ENCODE data around the gene PRMT9. TPM values are rescaled to one million over a fixed set of nuclear protein-coding genes. Genes with fewer than 3 reads are reported as not detected.

Gene PRMT9
- total and polyA plus RNA-seq, 12 donors = 3.0 to 7.3 (median 6.5) TPM

GRCh38 chr4:147658501-147658900 is 25.5 kb downstream of the PRMT9 start:
- ATAC-seq = no peak
- intact Hi-C loops (cut with DNase I) = no loop called here
- H3K4me1 ChIP-seq = no peaks in the 10 kb centered on the region
- H3K27ac ChIP-seq = no peak overlapping the region
- peaks cover 0 to 96% (median 32%) of the 10 kb centered on the region in 9 donors for H3K36me3 ChIP-seq
- H3K9me3 ChIP-seq = no peaks in the 10 kb centered on the region
- no peak overlapping the region for H3K4me3 ChIP-seq
- DNase-seq = no peak
- no peaks in the 10 kb centered on the region for H3K27me3 ChIP-seq
- TF ChIP-seq, protein P1, sequence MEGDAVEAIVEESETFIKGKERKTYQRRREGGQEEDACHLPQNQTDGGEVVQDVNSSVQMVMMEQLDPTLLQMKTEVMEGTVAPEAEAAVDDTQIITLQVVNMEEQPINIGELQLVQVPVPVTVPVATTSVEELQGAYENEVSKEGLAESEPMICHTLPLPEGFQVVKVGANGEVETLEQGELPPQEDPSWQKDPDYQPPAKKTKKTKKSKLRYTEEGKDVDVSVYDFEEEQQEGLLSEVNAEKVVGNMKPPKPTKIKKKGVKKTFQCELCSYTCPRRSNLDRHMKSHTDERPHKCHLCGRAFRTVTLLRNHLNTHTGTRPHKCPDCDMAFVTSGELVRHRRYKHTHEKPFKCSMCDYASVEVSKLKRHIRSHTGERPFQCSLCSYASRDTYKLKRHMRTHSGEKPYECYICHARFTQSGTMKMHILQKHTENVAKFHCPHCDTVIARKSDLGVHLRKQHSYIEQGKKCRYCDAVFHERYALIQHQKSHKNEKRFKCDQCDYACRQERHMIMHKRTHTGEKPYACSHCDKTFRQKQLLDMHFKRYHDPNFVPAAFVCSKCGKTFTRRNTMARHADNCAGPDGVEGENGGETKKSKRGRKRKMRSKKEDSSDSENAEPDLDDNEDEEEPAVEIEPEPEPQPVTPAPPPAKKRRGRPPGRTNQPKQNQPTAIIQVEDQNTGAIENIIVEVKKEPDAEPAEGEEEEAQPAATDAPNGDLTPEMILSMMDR (IDR thresholded peaks at IDR 0.05) = no peak
- WGBS, 2 donors = 94 to 95% methylated on average over 4 of the region's 4 CpGs

DNA sequence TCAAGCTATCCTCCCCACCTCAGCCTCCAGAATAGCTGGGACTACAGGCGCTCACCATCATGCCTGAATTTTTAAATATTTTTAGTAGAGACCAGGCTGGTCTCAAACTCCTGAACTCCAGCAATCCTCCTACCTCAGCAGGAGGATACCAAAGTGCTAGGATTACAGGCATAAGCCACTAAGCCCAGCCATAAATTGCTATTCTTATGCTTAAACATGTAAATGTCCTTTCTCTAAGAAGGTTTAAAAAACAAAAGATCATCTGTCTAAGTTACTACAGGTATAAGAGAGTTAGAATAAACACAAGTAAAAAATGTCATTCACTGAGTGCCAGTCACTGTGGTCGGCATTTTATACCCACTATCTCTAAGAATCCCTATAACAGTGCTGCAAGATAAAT is 28.3 kb downstream of the PRMT9 start:
- WGBS, 2 donors = 98 to 99% methylated on average over 2 of the region's 2 CpGs

GRCh38 chr4:147651563-147651962 is 32.4 kb downstream of the PRMT9 start:
- intact Hi-C loops (cut with DNase I) = no loop called here
- Histone ChIP-seq H3K4me3 (no peak overlapping the region), H3K27me3 (no peaks in the 10 kb centered on the region), H3K36me3 (peaks cover 0 to 72% (median 2%) of the 10 kb centered on the region in 9 donors), H3K27ac (no peak overlapping the region), H3K4me1 (peaks cover 0 to 23% (median 5%) of the 10 kb centered on the region in 9 donors), H3K9me3 (peaks cover 0 to 11% (median 0%) of the 10 kb centered on the region in 11 donors)
- TF ChIP-seq, protein P1 (IDR thresholded peaks at IDR 0.05) = no peak
- DNase-seq = no peak
- 96 to 97% methylated on average over 1 of the region's 1 CpG for WGBS, 2 donors
- no peak for ATAC-seq

More for the DNA sequence above, 28.3 kb downstream of the PRMT9 start:
- ATAC-seq = no peak
- intact Hi-C loops (cut with DNase I) = no loop called here
- TF ChIP-seq, protein P1 (IDR thresholded peaks at IDR 0.05) = no peak
- H3K27ac ChIP-seq = no peak overlapping the region
- peaks cover 0 to 90% (median 31%) of the 10 kb centered on the region in 9 donors for H3K36me3 ChIP-seq
- H3K4me1 ChIP-seq = no peaks in the 10 kb centered on the region
- no peaks in the 10 kb centered on the region for H3K9me3 ChIP-seq
- no peak for DNase-seq
- H3K27me3 ChIP-seq = no peaks in the 10 kb centered on the region
- no peak overlapping the region for H3K4me3 ChIP-seq

DNA sequence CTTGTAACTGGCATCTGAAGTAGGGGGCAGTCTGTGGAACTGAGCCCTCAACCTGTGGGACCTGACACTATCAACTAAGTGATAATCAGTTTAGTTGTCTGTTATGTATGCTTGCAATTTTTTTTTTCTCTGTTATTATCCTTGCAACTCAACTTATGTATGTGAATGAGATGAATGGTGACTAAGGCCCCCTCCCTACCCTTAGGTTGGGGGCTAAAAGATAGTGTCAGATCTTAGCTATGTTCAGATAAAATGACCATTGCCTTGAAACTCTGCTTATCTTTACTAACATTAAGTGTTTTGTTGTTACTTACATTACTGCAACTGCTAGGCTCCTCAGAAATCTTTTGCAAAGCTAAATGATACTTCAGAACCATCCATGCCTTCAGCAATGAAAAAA is 35.3 kb downstream of the PRMT9 start:
- Histone ChIP-seq H3K9me3 (peaks cover 0 to 11% (median 0%) of the 10 kb centered on the region in 11 donors), H3K27ac (no peak overlapping the region), H3K4me1 (peaks cover 0 to 39% (median 9%) of the 10 kb centered on the region in 9 donors), H3K27me3 (no peaks in the 10 kb centered on the region), H3K4me3 (no peak overlapping the region), H3K36me3 (peaks cover 0 to 44% (median 0%) of the 10 kb centered on the region in 9 donors)
- TF ChIP-seq, protein P1 (IDR thresholded peaks at IDR 0.05) = no peak
- ATAC-seq (no peak), DNase-seq (no peak)
- intact Hi-C loops (cut with DNase I) = no loop called here

All from heart right ventricle (tissue), 16 donors.